HCT116 (cell line): Measurements from ENCODE around the gene RAB9A. TPM values are rescaled to one million over a fixed set of nuclear protein-coding genes. Genes with fewer than 3 reads are reported as not detected.

Experiments used
- ATAC-seq: fragments of 200-7000 bp; cut with Tn5 transposase; 2 replicates; pipeline ENCODE4 v1.9.1; 2020; ENCODE audit warnings: mild to moderate bottlenecking, moderate library complexity
- BruUV-seq: library from RNA; stranded (reverse); fragments of 400-500 nt; replicated peaks from 2 replicates; lab custom pipeline; 2021; lab: Mats Ljungman, UMichigan
- CTCF ChIA-PET: fragments of 300-600 bp; sonication (Branson Sonifier 250); formaldehyde crosslinking; loops from one replicate; lab custom pipeline; 2021; ENCODE audit warnings: antibody characterized with exemption; lab: Charles Lee
- POLR2A ChIA-PET: fragments of 300-600, 350-600 bp; sonication (Branson Sonifier 250); formaldehyde crosslinking; loops from one replicate; lab custom pipeline; 2021; ENCODE audit warnings: antibody characterized with exemption; lab: Charles Lee
- RAD21 ChIA-PET, 2 experiments: fragments of 300-600 bp; sonication (Branson Sonifier 250); formaldehyde crosslinking; loops; one replicate each; lab custom pipeline; 2023; ENCODE audit warnings: low total read pairs in 2 of 2; ENCODE audit not compliant: uncharacterized antibody in 2 of 2, unreplicated experiment in 2 of 2, low non-redundant PET in 1 of 2; lab: Charles Lee
- DNase-seq: peaks from one replicate; pipeline ENCODE4 v3.0.0-alpha.2; 2010; ENCODE audit warnings: low read depth, low spot score
- H2AFZ ChIP-seq: fragments of 200-600 bp; shearing (Covaris generic), sonication (generic); 2 replicates; pipeline ENCODE4 v1.6.1; 2017; ENCODE audit warnings: low read depth, mixed run types, mixed read lengths, antibody characterized with exemption, low read length; ENCODE audit not compliant: poor library complexity, severe bottlenecking
- H3K27ac ChIP-seq: 2 replicates; pipeline ENCODE4 v1.5.1; 2012; ENCODE audit warnings: low read depth, low read length
- H3K27me3 ChIP-seq: fragments of 200-600 bp; sonication (generic); 2 replicates; pipeline ENCODE4 v1.6.1; 2016; ENCODE audit warnings: mixed run types, low read length, mixed read lengths; ENCODE audit not compliant: insufficient read depth
- H3K36me3 ChIP-seq, 2 experiments: fragments of 200-500 bp in 1 of 2; fragments of 200-600 bp in 1 of 2; sonication (Bioruptor generic) in 1 of 2; sonication (generic) in 1 of 2; 2 replicates each; pipeline versions ENCODE4 v1.5.1 to v1.6.1; 2014 to 2016; ENCODE audit warnings: low read length in 2 of 2, inconsistent platforms in 1 of 2, mixed read lengths in 1 of 2, mixed run types in 1 of 2; ENCODE audit not compliant: insufficient read depth in 2 of 2, control insufficient read depth in 1 of 2
- H3K4me1 ChIP-seq, 2 experiments: fragments of 200-600 bp in 1 of 2; sonication (generic) in 1 of 2; 2 replicates each; pipeline versions ENCODE4 v1.5.1 to v1.6.1; 2012 to 2017; ENCODE audit warnings: low read length in 2 of 2, inconsistent platforms in 1 of 2, mild to moderate bottlenecking in 1 of 2, mixed read lengths in 1 of 2, mixed run types in 1 of 2, moderate library complexity in 1 of 2; ENCODE audit not compliant: insufficient read depth in 2 of 2, control insufficient read depth in 1 of 2
- H3K4me2 ChIP-seq: fragments of 200-600 bp; sonication (generic); 2 replicates; pipeline ENCODE4 v1.6.1; 2017; ENCODE audit warnings: mixed run types, low read length, mixed read lengths
- H3K4me3 ChIP-seq, 2 experiments: fragments of 200-600 bp in 1 of 2; sonication (generic) in 1 of 2; replicated peaks in 1 of 2; 2 replicates each; pipeline ENCODE4 v1.5.1; 2011 to 2016; ENCODE audit warnings: low read length in 2 of 2, control low read depth in 1 of 2, low read depth in 1 of 2, mild to moderate bottlenecking in 1 of 2, mixed read lengths in 1 of 2, mixed run types in 1 of 2
- H3K79me2 ChIP-seq: fragments of 200-600 bp; sonication (generic); 2 replicates; pipeline ENCODE4 v1.6.1; 2017; ENCODE audit warnings: mild to moderate bottlenecking, mixed run types, low read length, moderate library complexity, mixed read lengths; ENCODE audit not compliant: insufficient read depth
- H3K9ac ChIP-seq: fragments of 200-600 bp; sonication (generic); 2 replicates; pipeline ENCODE4 v1.6.1; 2016; ENCODE audit warnings: low read length, mixed read lengths
- H3K9me2 ChIP-seq: fragments of 200-600 bp; sonication (generic), shearing (Covaris generic); 2 replicates; pipeline ENCODE4 v1.6.1; 2017; ENCODE audit warnings: mixed run types, mild to moderate bottlenecking, moderate library complexity; ENCODE audit not compliant: insufficient read depth
- H3K9me3 ChIP-seq, 2 experiments: fragments of 200-500 bp in 1 of 2; fragments of 200-600 bp in 1 of 2; sonication (Bioruptor generic) in 1 of 2; sonication (generic) in 1 of 2; 2 replicates each; pipeline ENCODE4 v1.6.1; 2014 to 2017; ENCODE audit warnings: low read length in 2 of 2, mixed read lengths in 2 of 2, inconsistent platforms in 1 of 2, low read depth in 1 of 2, mild to moderate bottlenecking in 1 of 2, mixed run types in 1 of 2, moderate library complexity in 1 of 2; ENCODE audit not compliant: control insufficient read depth in 1 of 2, insufficient read depth in 1 of 2
- H4K20me1 ChIP-seq: fragments of 200-600 bp; sonication (generic), shearing (Covaris generic); 2 replicates; pipeline ENCODE4 v1.6.1; 2017; ENCODE audit warnings: mixed run types, mild to moderate bottlenecking, moderate library complexity; ENCODE audit not compliant: insufficient read depth
- CEBPB ChIP-seq: IDR thresholded peaks from 2 replicates; pipeline ENCODE4 v1.6.1; 2012; ENCODE audit warnings: low read depth
- EGR1 ChIP-seq: IDR thresholded peaks from 2 replicates; pipeline ENCODE4 v1.6.1; 2012; ENCODE audit warnings: low read depth
- ELF1 ChIP-seq: IDR thresholded peaks from 2 replicates; pipeline ENCODE4 v1.6.1; 2012; ENCODE audit warnings: low read depth, borderline replicate concordance
- POLR2A ChIP-seq: IDR thresholded peaks from 2 replicates; pipeline ENCODE4 v1.7.0; 2011; ENCODE audit warnings: borderline replicate concordance; ENCODE audit not compliant: insufficient read depth, insufficient read length; ENCODE audit errors: extremely low read depth
- SRF ChIP-seq: IDR thresholded peaks from 2 replicates; pipeline ENCODE4 v1.6.1; 2012; ENCODE audit warnings: low read depth
- TCF7L2 ChIP-seq: IDR thresholded peaks from 2 replicates; pipeline ENCODE4 v1.7.0; 2011; ENCODE audit warnings: borderline replicate concordance, inconsistent platforms; ENCODE audit not compliant: insufficient read depth, insufficient read length; ENCODE audit errors: extremely low read depth
- YY1 ChIP-seq: IDR thresholded peaks from 2 replicates; pipeline ENCODE4 v1.6.1; 2011; ENCODE audit warnings: low read length, low read depth, moderate library complexity, mild to moderate bottlenecking; ENCODE audit not compliant: insufficient replicate concordance; ENCODE audit errors: extremely low read depth
- intact Hi-C: fragments of 100-400 bp; cut with micrococcal nuclease; formaldehyde crosslinking; loops from 2 replicates; pipeline ENCODE4 v1.10.0; 2022
- total RNA-seq: library from RNA; stranded (reverse); gene quantifications from one replicate; pipeline ENCODE4 v1.2.1, GENCODE V29; 2021; ENCODE audit not compliant: unreplicated experiment
- TF ChIP-seq, protein P1 (sequence below): IDR thresholded peaks from 2 replicates; pipeline ENCODE4 v1.6.1; 2012

The RAB9A gene
- total RNA-seq, 1 experiment from 2014 or later: 23.9 TPM

DNA sequence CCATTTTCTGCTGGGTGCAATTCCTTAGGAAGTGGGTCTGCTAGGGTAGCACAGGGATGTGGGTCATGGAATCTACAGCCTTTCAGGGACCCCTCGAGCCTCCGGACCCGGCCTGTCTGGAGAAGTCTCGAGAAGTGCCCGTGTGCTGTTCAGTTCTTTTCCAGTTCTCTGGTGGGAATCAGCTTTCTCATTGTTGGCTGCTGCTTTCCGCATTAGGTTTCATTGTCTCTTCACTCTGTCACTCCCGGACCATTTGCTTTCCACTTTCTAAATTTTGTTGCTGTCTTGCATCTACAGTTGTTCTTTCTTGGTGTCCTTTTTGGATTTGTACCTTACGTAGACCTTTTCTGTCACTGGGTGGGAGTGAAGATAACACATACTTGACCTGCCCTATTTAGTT, 6.1 kb downstream of the RAB9A start:
- no peak overlapping the region for H3K4me3 ChIP-seq
- H3K79me2 ChIP-seq: peaks cover 97% of the 10 kb centered on the region
- H3K27ac ChIP-seq: no peak overlapping the region
- TF ChIP-seq ELF1 (no peak), EGR1 (no peak)
- TF ChIP-seq, protein P1, sequence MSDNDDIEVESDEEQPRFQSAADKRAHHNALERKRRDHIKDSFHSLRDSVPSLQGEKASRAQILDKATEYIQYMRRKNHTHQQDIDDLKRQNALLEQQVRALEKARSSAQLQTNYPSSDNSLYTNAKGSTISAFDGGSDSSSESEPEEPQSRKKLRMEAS: no peak
- TF ChIP-seq, all 23 proteins: peak for 0
- ATAC-seq: no peak
- ChIA-PET CTCF (no interaction called here), RAD21 (no interaction called here), POLR2A (no interaction called here)
- H3K36me3 ChIP-seq: no peaks in the 10 kb centered on the region
- intact Hi-C loops: loop anchor here (5.0 kb wide), 1 partner anchor 37 kb away; the partner anchor contains the start of genes OFD1 and TRAPPC2
- no peaks in the 10 kb centered on the region for H3K9me2 ChIP-seq
- H3K4me2 ChIP-seq: no peak overlapping the region
- no peaks in the 10 kb centered on the region for H3K27me3 ChIP-seq
- no TSS peak for BruUV-seq
- H2AFZ ChIP-seq: no peak overlapping the region
- no peak overlapping the region for H3K9ac ChIP-seq
- peaks cover 40 to 52% of the 10 kb centered on the region in 2 experiments for H3K4me1 ChIP-seq
- H4K20me1 ChIP-seq: 0 out of 2 replicates have a peak, but pooled peaks cover 4% of the 10 kb centered on the region
- no peak for DNase-seq
- no peaks in the 10 kb centered on the region for H3K9me3 ChIP-seq

DNA sequence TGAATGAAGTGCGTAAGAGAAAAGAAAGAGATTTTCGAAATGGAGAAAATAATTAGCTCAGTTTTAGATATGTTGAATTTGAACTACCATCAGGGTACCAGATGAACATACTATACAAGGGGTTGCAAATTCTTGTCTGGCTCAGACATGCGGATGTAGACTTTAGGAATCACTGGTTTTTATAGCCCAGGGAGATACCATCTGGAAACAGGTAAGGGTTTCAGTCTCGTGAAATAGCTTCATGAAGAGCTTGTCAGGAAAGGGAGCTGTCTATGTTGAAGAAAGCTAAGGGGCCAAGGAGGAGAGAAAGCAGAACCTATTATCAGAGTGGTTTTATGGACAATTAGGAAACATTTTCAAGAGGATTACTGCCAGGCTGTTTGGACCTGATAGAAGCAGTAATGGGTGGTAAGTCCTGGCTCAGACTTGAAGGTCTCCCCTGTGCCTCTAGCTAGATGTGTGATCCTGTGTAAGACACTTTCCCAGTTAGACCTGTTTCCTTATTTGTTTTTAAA, 6.7 kb downstream of the RAB9A start:
- H3K4me1 ChIP-seq: peaks cover 35 to 45% of the 10 kb centered on the region in 2 experiments
- CTCF ChIA-PET: no interaction called here
- H4K20me1 ChIP-seq: 0 out of 2 replicates have a peak, but pooled peaks cover 4% of the 10 kb centered on the region

More for the DNA sequence above, 6.7 kb downstream of the RAB9A start:
- Histone ChIP-seq H3K27me3 (no peaks in the 10 kb centered on the region), H3K9me3 (no peaks in the 10 kb centered on the region), H3K36me3 (no peaks in the 10 kb centered on the region), H3K4me3 (no peak overlapping the region), H3K27ac (no peak overlapping the region), H3K9ac (no peak overlapping the region), H3K79me2 (peaks cover 97% of the 10 kb centered on the region), H2AFZ (no peak overlapping the region), H3K9me2 (no peaks in the 10 kb centered on the region), H3K4me2 (no peak overlapping the region)
- ATAC-seq: no peak
- TF ChIP-seq POLR2A: no peak
- no peak for TF ChIP-seq TCF7L2
- no peak for TF ChIP-seq CEBPB
- no peak for TF ChIP-seq YY1
- no peak for TF ChIP-seq SRF
- no peak for TF ChIP-seq ELF1
- intact Hi-C loops: no loop called here
- ChIA-PET RAD21 (no interaction called here), POLR2A (no interaction called here)
- BruUV-seq: no TSS peak
- no peak for DNase-seq
